GM18870 (cell line): ENCODE results near the gene ZNF638.

Experiments
- ATAC-seq: cut with Tn5 transposase; IDR thresholded peaks from one replicate; pipeline ENCODE4 v1.9.1; 2021; ENCODE audit warnings: moderate library complexity; ENCODE audit not compliant: unreplicated experiment

Gene ZNF638

DNA sequence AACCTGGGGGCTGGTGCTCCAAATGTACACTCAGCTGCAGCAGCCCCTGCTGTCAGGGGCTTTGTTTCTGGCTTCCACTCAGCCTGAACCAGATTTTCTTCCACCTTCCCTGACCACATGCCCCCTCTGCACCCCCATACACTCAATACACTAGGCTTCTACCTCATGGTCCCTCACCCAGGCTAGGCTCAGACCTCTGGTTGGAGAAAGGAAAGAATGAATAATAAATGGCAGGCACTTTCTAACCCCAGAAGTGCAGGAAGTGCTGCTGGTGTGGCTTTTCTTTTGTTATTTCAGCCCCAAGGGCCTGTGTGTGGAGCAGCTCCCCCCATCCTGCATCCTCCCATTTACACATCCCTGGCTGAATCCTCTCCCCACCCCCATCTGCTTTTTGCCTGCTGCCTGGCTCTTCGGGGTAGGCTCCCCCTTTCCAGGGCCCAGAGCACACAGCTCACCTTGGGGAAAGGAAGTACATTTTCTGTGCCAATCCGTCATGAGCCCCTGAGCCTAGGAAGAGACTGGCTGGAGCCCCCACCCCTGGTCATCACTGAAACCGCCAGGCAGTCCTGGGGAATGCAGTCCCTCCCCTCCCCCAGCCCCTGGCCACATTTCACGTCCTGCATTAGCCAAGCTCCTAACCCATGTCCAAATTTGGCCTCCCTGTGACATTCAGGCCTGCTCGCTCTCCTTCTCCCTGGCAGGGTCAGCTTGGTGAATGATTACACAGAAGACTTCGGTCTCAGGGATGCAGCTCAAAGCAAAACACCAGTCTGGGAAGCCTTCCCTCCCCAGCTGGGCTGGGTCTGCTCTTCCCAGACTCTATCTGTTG is 124.4 kb downstream of the ZNF638 start:
- no peak for ATAC-seq

DNA sequence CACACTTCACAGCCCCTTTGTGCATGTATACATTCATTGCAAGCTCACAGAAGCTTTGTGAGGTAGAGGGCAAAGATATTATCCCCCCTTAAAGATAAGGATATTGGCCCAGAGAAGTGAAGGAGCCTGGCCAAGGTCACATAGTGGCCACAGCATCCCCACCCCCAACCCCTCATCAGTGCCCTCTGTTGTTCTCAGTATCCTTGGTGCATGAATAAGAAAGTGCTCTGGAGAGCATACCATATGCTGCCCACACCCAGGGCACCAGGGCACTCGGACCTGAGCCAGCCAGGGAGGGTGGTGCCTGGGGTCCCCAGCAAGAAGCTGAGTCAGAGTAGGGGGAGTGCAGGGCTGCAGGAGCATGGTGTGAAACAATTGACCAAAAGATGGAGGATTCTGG is 125.0 kb downstream of the ZNF638 start:
- ATAC-seq = no peak

DNA sequence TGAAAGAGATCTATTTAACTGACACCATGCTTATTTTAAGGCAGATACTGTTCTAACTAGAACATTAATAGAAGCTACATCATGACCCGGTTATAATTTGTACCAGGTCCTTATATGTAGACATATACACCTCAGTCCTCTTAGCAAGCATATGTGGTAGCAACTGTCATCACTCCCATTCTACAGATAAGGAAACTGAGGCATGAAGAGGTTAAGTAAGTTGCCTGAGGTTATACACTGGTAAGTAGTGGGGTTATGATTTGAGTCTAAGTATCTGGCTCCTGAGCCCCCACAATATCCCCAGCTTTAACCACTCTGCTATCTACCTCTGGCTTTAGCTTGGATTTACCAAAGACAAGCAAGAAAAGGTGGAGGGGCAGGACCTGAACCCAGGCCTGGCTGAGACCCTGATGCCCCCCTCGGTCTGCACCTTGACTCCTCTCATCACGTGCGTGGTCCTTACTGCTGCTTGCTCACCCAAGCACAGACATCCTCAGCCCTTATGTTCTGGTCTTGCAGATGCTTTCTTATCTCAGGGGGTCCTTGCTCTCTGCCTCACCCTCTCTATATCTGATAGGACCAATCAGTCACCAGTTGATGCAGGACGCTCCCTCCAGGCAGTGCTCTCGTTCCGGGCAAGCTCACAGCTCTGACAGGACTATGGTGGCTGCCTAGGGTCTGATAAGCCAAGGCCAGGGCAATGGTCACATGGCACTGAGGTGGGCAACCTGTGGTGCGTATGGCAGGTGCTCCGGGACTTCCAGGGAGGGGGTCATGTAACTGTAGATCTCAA is 125.7 kb downstream of the ZNF638 start:
- no peak for ATAC-seq

DNA sequence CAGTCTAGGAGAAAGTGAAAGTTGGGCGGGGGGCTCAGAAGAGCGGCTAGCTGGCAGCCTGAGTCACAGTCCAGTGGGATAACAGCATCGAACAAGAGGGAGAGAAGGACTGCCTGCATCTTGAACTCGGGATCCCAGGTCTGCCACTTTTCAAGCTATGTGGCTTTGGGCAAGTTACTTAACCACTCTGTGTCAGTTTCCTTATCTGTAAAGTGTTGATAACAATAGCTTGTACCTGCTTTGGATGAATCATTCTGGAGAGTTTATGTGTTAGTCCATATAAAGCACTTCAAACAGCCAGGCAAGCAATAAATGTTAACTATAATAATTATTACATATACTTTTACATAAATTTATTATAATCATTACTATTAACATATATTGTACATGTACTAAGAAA is 126.3 kb downstream of the ZNF638 start:
- no peak for ATAC-seq

DNA sequence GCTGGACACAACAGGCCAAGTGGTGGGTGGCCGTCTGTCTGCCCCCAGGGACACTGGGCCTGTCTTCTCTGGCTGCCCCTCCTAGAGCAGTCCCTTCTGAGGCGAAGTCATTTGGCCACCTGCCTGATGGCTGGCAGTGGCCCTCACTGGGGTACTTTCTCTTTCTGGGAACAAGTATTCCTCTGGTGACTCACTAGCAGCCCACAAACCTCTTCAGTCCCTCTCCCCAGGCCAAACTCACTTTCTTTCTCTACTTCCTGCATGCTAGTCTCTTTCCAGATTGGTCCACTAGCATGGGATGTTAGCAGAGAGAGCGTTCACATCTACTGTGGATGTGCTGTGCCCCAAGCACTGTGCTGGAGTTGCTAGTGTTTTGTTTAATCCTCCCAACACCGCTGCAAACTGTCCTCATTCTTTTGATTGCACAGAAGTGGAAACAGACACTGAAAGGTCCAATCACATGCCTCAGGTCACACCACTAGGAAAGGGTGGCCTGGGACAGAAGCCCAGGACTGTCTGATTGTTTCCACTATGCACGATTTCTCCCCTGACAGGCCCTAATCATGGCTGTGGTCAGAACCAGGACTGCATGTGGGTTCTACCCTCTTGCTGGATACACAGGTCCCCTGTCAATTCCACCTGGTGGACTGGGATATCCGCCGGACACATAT is 127.0 kb downstream of the ZNF638 start:
- ATAC-seq = no peak

DNA sequence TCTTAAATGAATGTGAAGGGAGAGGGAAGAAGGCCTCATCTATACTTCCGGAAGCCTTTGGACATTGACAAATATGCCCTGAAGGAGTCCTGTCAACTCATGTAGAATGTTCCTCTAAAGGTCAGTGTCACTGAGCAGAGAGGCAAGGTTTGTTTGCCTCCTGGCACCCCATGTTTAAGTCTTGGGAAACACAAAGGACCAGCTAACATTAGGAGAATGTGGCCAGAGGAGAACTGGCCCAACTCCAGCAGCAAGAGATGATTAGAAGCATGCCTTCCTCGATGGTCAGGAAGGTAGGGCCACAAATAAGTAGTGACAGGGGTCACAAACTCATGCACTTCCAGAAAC is 127.5 kb downstream of the ZNF638 start:
- ATAC-seq = no peak

DNA sequence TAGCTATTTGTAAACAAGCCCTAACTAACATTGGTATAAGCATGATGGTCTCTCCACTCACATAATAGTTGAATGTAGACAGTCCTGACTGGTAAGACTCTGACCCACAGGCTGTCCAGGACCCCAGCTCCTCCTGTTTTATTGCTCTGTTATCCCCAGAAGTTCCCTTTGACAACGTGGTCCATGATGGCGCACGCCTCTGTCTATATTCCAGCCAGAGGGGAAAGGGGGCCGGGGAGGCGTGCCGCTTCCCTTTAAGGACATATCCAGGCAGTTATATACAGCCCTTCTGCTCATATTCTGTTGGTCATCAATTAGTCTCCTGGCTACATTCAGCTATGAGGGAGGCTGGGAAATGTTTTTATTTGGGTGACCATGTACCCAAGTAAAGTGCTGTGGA is 128.5 kb downstream of the ZNF638 start:
- no peak for ATAC-seq

DNA sequence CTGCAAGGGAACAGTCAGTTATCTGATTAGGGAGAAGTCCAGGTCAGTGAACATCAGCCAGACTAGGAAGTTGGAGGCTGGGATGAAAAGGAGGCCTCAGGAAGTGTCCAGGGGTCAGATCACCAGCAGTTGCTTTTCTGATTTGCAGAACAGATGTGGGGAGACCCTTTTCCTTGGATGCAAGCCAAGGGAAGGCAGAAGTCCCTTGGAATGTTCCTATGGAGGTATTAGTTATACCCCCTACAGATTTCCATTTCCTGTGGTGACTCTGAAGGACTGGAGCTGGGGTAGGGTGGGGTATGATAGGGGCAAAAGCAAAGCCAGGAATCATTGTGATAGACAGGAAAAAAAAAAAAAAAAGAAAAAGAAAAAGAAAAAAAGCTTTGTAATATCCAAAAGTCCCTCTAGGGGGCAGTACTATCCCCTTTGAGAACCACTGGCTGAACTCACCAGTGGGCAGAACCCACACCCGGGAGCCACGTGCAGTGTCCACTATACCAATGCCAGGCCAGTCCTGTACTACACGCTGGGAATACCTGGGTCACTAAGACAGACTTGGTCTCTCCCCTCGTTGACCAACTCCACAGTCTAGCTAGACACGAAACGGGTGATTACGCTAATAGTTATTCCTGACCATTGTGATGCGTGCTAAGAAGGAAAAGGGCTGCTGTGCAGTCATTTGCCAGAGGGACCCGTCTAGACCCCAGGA is 129.2 kb downstream of the ZNF638 start:
- no peak for ATAC-seq

DNA sequence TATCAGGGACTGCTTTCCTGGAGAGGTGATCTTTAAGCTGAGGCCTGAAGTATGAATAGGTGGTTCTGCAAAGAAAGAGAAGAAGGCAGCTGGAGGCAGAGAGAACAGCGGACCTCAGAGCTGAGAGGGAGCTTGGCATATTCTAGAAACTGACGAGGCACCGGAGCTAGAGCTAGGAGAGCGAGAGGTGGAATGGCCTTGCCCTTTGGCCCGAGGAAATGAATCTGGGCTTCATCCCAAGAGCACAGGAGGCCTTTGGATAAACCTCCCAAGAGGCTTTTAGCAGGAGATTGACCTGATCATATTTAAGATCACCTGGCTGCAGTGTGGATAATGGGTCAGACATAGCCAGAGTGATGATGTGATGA is 129.7 kb downstream of the ZNF638 start:
- no peak for ATAC-seq

DNA sequence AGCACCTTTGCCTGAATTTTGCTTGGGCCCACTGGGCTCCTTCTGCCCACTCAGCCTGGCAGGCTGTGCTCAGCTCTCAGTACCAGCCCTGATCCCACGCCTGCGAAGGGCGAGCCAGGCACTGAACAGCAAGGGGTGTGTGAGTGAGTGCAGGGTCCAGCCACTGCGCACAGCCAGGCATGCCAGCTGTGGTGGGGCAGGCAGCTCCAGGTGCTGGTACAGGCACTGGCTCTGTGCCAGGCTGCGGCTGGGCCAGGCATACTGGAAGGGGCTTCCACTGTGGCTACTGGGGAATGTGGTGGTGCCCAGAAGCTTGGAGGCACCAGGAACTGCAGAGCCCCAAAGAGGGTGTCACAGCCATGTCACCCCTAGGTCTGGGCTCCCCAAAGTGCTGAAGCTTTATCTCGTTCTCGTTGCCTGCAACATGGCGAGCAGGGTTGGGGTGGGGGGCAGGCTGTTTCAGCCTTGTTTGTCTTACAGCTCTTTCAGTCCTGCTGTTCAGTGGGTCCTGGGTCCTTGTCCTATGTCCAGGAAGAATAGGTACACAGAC is 130.5 kb downstream of the ZNF638 start:
- ATAC-seq = no peak

DNA sequence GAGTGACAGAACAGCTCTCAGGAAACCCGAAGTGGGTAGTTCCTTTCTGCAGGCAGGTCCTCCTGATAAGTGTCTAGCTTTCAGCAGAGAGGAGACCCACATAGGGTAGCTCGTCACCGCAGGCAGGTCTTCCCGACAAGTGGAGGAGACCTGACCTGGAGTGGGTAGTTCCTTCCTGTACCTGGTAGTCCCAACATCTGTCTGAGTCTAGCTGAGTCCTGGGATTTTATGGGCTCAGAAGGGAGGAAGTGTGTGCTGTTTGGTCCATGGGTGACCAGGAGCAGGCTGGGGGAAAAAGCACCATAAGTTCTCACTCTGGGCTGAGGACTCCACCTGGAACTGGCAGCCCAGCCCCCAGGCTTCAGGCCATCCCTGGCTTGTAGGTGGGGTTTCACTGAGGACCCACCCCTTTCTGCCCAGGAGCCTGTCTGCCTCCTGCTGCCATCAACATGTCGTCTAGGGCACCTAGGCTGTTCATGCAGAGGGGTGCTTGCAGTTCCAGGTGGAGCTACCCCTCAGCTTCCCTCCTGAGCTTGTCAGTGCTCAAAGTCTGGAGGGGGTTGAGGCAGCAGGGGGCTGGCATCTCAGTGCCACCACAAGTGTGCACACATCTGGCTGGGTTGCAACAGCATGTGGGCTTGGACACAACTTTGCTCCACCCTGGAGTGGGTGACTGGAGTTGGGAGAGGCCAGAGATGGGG is 131.2 kb downstream of the ZNF638 start:
- no peak for ATAC-seq

DNA sequence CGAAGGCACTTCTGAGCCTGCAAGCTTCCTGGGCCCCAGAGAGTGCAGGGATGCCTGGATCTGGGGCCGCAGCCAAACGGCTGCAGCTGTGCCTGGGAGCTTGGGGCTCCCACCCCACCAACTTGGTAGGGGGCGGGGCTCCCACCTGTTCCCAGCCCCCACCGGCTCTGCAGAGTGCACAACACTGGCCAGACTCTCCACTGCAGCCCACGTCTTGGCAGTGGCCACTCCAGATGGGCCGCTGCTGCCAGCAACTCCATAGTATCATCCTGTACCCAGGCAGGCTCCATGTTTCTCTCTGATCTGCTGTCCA is 131.7 kb downstream of the ZNF638 start:
- ATAC-seq = no peak

DNA sequence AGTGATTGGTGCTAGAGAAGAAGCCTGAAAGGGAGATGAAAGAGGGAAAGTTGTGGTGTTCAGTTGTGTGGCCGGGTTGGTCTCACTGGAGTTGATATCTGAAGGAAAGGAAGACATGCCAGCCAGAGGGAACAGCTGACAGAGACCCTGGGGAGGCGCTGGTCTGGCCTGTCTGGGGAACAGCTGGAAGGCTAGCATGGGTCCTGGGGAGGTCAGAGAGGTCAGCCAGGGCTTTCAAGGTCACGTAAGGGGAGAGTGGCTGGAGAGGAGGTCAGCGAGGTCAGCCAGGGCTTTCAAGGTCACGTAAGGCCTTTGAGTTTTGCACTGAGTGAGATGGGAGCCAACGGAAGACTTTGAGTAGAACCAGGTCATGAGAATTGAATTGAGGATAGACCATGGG is 132.8 kb downstream of the ZNF638 start:
- ATAC-seq = no peak

DNA sequence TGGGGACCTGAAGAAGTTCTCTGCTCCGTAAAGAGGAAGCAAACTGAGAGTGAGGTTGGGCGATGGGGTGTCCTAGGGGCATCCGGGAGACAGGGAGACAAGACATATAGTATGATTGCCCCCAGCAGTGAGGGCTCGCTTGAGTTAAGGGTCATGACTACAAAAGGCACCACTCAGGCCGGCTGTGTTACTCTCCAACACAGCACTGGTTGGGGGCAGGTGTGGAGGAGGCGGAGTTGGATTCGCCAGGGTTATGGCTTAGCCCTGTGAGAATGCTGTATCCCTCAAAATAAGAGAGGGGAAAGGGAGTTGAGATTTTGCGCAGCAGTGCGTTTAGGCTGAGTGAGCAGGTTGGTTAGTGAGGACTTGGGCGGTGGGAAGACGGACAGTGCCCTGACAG is 133.8 kb downstream of the ZNF638 start:
- ATAC-seq = no peak

DNA sequence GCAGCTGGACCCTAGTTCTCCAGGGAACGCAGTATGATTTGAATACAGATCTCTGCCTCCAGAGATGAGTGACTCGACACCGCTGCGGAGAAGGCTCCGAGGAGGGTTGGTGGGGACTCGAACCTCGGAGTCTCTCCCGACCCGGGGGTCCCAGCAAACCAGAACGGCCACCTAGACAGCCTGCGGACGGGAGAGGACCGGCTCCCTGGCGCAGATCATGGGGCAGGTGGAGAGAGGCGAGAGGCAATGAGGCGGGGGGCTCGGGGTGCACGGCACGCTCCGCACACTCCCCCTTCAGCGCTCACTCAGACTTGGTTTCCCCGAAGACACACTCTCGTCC is 134.3 kb downstream of the ZNF638 start:
- no peak for ATAC-seq

DNA sequence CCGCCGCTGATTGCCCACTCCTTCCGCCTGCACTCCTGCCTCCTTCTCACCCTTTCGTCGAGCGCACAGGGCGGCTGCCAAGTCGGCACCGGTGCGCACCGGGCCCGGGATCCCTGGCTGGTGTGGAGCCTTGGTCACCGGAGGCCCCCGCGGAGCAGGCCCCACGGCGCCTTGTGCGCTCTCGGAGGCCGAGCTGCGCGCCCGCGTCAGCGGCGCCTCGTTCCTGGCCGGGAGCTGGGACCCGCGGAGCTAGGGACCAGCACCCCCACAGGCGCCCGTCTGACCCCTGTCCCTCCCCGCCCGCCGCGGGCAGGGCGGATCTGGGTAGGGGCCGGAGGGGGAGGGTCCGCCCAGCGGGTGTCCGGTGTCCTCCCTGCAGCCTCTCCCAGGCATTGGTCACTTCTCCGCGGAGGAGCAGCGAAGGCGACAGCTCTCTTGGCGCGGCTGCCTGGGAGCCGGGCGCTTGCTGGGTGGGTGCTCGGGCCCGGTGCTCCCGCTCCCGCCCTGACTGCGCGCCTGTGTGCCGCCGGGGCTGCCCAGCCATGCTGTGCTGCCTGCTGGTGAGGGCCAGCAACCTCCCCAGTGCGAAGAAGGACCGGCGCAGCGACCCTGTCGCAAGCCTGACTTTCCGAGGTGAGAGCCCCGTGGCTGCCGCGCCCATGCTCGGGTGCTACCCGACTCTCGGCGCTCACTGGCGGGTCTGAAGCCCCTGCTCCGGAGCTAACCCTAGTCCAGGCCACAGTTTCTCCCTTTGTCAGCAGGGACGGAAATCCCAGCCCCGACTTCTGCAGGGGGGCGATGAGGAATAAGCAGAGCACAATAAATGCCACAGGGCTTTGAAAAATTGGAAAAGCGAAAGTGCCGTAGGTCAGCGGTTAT is 135.0 kb downstream of the ZNF638 start:
- no peak for ATAC-seq

DNA sequence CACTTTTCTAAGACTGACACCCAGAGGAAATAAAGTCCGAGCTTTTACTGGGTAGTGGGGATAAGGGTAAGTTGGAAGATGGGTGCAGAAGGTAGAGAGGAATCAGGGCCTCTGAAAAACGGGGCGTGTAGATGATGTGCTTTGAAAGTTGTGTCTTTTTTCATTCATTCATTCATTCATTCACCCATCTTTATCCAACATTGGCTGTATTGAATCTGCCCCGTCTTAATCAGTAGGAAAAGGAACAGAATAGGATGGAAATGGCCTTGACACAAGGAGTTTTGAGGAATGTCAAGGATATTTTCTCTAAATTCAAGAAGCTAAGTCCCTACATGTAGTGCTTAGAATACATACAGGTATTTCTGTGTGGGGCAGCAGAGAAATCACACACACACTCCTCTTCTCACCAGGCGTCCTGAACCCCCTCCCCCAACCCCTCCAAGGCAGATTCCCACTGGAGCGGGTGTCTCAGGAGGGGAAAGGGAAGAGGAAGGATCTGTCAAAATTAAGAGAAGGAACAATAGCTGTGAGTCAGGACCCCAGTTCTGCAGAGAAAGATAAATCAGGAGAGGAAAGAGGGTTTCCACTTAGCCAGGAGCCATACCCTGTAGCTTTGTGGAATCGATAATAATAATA is 135.7 kb downstream of the ZNF638 start:
- ATAC-seq = no peak

DNA sequence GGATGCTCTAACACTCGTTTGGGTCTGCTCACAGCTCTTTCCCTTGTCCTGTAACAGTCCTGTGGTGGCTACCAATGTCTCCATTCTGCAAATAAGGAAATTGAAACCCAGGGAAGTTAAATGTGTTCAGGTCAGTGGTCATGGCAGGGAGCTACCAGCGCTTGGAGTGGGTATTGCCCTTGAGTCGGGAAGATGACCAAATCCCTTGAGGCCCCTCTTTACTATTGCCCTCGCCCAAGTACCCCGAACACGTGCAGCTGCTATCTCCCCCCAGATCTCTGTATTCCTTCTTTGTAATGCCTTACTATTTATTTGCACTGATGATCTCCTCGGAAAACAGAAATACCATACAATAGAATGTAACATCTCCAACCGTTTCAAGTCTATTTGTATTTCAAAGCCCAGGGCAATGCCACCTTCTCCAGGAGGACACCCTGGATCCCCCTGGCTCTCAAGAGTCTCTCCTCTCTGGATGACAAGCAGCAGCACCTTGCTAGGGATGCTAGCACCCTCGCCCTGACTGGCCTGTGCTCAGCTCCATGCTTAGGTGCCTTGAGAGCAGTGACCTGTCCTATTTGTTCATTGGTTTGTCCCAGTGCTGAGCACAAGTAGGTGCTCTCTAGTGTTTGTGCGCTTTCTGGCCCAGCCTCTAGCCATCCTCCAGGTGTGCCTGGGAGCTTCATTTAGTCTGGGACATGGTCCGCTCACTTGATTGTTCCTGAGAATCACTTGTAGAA is 136.9 kb downstream of the ZNF638 start:
- no peak for ATAC-seq
